ENCODE data around the gene SAG. TPM values are rescaled to one million over a fixed set of nuclear protein-coding genes. Genes with fewer than 3 reads are reported as not detected.

SAG gene
- not detected for total RNA-seq

DNA sequence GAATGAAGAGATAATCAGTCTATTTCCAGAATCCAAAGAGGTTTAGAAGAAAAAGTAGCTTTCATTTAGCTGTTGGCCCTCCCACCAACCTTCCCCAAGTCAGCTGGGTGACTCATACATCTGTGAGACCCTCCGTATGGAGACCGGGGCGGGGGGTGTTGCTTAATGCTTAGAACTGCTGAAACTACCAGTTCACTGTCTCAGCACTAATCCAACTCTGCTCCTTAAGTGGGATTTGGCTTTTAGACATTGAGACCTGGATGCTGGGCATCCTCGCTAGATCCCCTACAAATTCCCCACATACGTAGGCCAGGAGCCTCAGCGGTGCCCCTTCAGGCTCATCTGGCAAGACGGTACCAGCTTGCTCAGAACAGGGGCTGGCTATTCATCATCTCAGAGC lies at the start of gene SAG:
SAG (plus strand) TSS at position 252 of the 400 bp plus-strand sequence. CDS start 1,374 bp downstream, outside the sequence.
- intact Hi-C loops (cut with DNase I; ENCODE audit: low total_unique reads) = no loop called here
- DNase-seq (ENCODE audit: low spot score in 2 of 2) = no peak
- TF ChIP-seq POLR2A (IDR thresholded peaks at IDR 0.05) = no peak
- TF ChIP-seq, protein P1, sequence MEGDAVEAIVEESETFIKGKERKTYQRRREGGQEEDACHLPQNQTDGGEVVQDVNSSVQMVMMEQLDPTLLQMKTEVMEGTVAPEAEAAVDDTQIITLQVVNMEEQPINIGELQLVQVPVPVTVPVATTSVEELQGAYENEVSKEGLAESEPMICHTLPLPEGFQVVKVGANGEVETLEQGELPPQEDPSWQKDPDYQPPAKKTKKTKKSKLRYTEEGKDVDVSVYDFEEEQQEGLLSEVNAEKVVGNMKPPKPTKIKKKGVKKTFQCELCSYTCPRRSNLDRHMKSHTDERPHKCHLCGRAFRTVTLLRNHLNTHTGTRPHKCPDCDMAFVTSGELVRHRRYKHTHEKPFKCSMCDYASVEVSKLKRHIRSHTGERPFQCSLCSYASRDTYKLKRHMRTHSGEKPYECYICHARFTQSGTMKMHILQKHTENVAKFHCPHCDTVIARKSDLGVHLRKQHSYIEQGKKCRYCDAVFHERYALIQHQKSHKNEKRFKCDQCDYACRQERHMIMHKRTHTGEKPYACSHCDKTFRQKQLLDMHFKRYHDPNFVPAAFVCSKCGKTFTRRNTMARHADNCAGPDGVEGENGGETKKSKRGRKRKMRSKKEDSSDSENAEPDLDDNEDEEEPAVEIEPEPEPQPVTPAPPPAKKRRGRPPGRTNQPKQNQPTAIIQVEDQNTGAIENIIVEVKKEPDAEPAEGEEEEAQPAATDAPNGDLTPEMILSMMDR (IDR thresholded peaks at IDR 0.05) = no peak
- WGBS, 2 donors = 80 to 86% methylated on average over 7 of the region's 7 CpGs
- no peak within 1 kb of the TSS for H3K4me3 ChIP-seq (ENCODE audit: low read depth, poor library complexity, severe bottlenecking)

GRCh38 chr2:233258211-233258610 lies 49.4 kb upstream of the SAG start:
- intact Hi-C loops (cut with DNase I; ENCODE audit: low total_unique reads) = loop anchor here (10.0 kb wide), 1 partner anchor 643 kb away; no protein-coding TSS in a partner anchor
- no peak for TF ChIP-seq POLR2A (IDR thresholded peaks at IDR 0.05)
- TF ChIP-seq, protein P1 (IDR thresholded peaks at IDR 0.05) = no peak
- no peak overlapping the region for H3K4me3 ChIP-seq (ENCODE audit: low read depth, poor library complexity, severe bottlenecking)
- no peak for DNase-seq (ENCODE audit: low spot score in 2 of 2)
- 86 to 98% methylated on average over 2 of the region's 2 CpGs for WGBS, 2 donors

DNA sequence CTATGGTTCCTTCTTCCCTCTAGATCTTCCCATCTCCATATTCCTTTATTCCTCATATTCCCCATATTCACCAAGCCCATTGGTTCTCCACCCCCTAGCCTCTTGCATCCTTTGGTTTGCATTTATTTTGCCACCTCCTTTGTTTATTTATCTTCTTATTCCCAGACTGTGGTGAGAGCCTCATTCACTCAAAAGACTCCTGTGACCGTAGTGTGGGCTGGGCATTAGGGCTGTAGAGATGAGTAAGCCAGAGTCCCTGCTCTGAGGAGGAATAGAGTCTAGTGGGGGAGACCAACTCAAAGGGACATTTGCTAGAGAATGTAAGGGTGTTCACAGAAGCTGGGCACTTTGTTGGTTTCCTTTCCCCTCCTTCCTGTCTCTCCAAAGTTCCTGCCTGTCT lies 47.9 kb upstream of the SAG start:
- no peak for DNase-seq (ENCODE audit: low spot score in 2 of 2)
- TF ChIP-seq, protein P1 (IDR thresholded peaks at IDR 0.05) = no peak
- no peak for TF ChIP-seq POLR2A (IDR thresholded peaks at IDR 0.05)
- intact Hi-C loops (cut with DNase I; ENCODE audit: low total_unique reads) = loop anchor here (10.0 kb wide), 1 partner anchor 645 kb away; no protein-coding TSS in a partner anchor
- 74 to 95% methylated on average over 1 of the region's 1 CpG for WGBS, 2 donors
- H3K4me3 ChIP-seq (ENCODE audit: low read depth, poor library complexity, severe bottlenecking) = no peak overlapping the region

- intact Hi-C loops (cut with DNase I; ENCODE audit: low total_unique reads) = no loop called here
Measured at GRCh38 chr2:233260661-233261060, 47.0 kb upstream of the SAG start.

GRCh38 chr2:233261819-233262555 lies 45.6 kb upstream of the SAG start:
- TF ChIP-seq POLR2A (IDR thresholded peaks at IDR 0.05) = no peak
- 87 to 90% methylated on average over 9 of the region's 9 CpGs for WGBS, 2 donors
- no peak overlapping the region for H3K4me3 ChIP-seq (ENCODE audit: low read depth, poor library complexity, severe bottlenecking)
- no peak for DNase-seq (ENCODE audit: low spot score in 2 of 2)
- intact Hi-C loops (cut with DNase I; ENCODE audit: low total_unique reads) = no loop called here

More at GRCh38 chr2:233260661-233261060, 47.0 kb upstream of the SAG start:
- 92 to 96% methylated on average over 5 of the region's 5 CpGs for WGBS, 2 donors
- no peak for TF ChIP-seq POLR2A (IDR thresholded peaks at IDR 0.05)
- TF ChIP-seq, protein P1 (IDR thresholded peaks at IDR 0.05) = no peak
- no peak for DNase-seq (ENCODE audit: low spot score in 2 of 2)
- H3K4me3 ChIP-seq (ENCODE audit: low read depth, poor library complexity, severe bottlenecking) = no peak overlapping the region

- TF ChIP-seq, protein P1 (IDR thresholded peaks at IDR 0.05) = no peak
- TF ChIP-seq POLR2A (IDR thresholded peaks at IDR 0.05) = no peak
- intact Hi-C loops (cut with DNase I; ENCODE audit: low total_unique reads) = no loop called here
- no peak overlapping the region for H3K4me3 ChIP-seq (ENCODE audit: low read depth, poor library complexity, severe bottlenecking)
- no peak for DNase-seq (ENCODE audit: low spot score in 2 of 2)
- 89 to 94% methylated on average over 5 of the region's 5 CpGs for whole genome bisulfite sequencing, 2 donors
Measured at GRCh38 chr2:233262562-233262961, 45.1 kb upstream of the SAG start.

Measured in lower leg skin (tissue), 4 donors.